K562 (cell line): ENCODE results near the gene DSE. TPM values are rescaled to one million over a fixed set of nuclear protein-coding genes. Genes with fewer than 3 reads are reported as not detected.

Source experiments
- ATAC-seq: fragments of 200-7000 bp; cut with Tn5 transposase; 3 replicates; pipeline ENCODE4 v1.9.1; 2020; ENCODE audit warnings: moderate library complexity
- BruUV-seq: library from RNA; stranded (reverse); fragments of 400-500 nt; replicated peaks from 2 replicates; lab custom pipeline; 2021; lab: Mats Ljungman, UMichigan
- CTCF ChIA-PET: fragments of 300-600 bp; formaldehyde crosslinking; extraction: SDS; loops from one replicate; lab custom pipeline; 2021; ENCODE audit warnings: low intra/inter-chr PET ratio; lab: Yijun Ruan, JAX
- POLR2A ChIA-PET: fragments of 300-600, 350-650 bp; sonication (Branson Sonifier 250); formaldehyde crosslinking; extraction: SDS; loops from one replicate; lab custom pipeline; 2021; ENCODE audit warnings: antibody characterized with exemption, inconsistent platforms; lab: Yijun Ruan, JAX
- DNase-seq, 4 experiments: peaks; one replicate each; pipeline versions ENCODE4 v3.0.0 to v3.0.0-alpha.2; 2011 to 2018; ENCODE audit warnings: low spot score in 3 of 4, mixed read lengths in 3 of 4; ENCODE audit errors: extremely low read depth in 1 of 4
- FAIRE-seq: peaks from 2 replicates; lab custom pipeline; 2011; peaks lifted over from hg19 to GRCh38; lab: Jason Lieb, UNC
- H2AFZ ChIP-seq: 2 replicates; pipeline ENCODE4 v1.6.0; 2011; ENCODE audit warnings: low read depth, low read length, control low read depth, inconsistent platforms
- H3K27ac ChIP-seq: fragments of 200-600 bp; 3 replicates; pipeline ENCODE4 v1.8.0; 2011; ENCODE audit warnings: low read depth, mild to moderate bottlenecking, control low read depth, inconsistent platforms, low read length, moderate library complexity, mixed read lengths; ENCODE audit errors: extremely low read depth
- H3K27me3 ChIP-seq, 2 experiments: fragments of 300-600 bp in 1 of 2; 2 replicates in 1 of 2; 3 replicates in 1 of 2; pipeline versions ENCODE4 v1.6.0 to v1.8.0; 2011; ENCODE audit warnings: inconsistent platforms in 2 of 2, low read length in 2 of 2, mild to moderate bottlenecking in 1 of 2, mixed read lengths in 1 of 2, moderate library complexity in 1 of 2; ENCODE audit not compliant: control insufficient read depth in 2 of 2, insufficient read depth in 2 of 2
- H3K36me3 ChIP-seq: fragments of 300-600 bp; 3 replicates; pipeline ENCODE4 v1.8.0; 2011; ENCODE audit warnings: mild to moderate bottlenecking, low read length, inconsistent platforms; ENCODE audit not compliant: control insufficient read depth, insufficient read depth
- H3K4me1 ChIP-seq, 2 experiments: fragments of 200-600 bp in 1 of 2; replicated peaks in 1 of 2; 2 replicates in 1 of 2; 3 replicates in 1 of 2; pipeline versions ENCODE4 v1.5.1 to v1.8.0; 2011; ENCODE audit warnings: inconsistent platforms in 2 of 2, low read length in 2 of 2, mild to moderate bottlenecking in 1 of 2, mixed read lengths in 1 of 2, moderate library complexity in 1 of 2; ENCODE audit not compliant: control insufficient read depth in 2 of 2, insufficient read depth in 2 of 2
- H3K4me2 ChIP-seq: 2 replicates; pipeline ENCODE4 v1.6.1; 2011; ENCODE audit warnings: low read length, control low read depth, inconsistent platforms, mixed read lengths; ENCODE audit not compliant: insufficient read depth
- H3K4me3 ChIP-seq: fragments of 200-600 bp; sonication (generic), shearing (Covaris generic); 2 replicates; pipeline ENCODE4 v1.5.1; 2016; ENCODE audit warnings: control low read depth, inconsistent platforms
- H3K79me2 ChIP-seq: fragments of 200-600 bp; 3 replicates; pipeline ENCODE4 v1.8.0; 2011; ENCODE audit warnings: low read length, inconsistent platforms; ENCODE audit not compliant: control insufficient read depth, insufficient read depth
- H3K9ac ChIP-seq, 2 experiments: 2 replicates each; pipeline versions ENCODE4 v1.6.0 to v1.6.1; 2011; ENCODE audit warnings: low read depth in 2 of 2, low read length in 2 of 2, control low read depth in 1 of 2, inconsistent platforms in 1 of 2, mild to moderate bottlenecking in 1 of 2, mixed read lengths in 1 of 2; ENCODE audit not compliant: insufficient read depth in 1 of 2
- H3K9me1 ChIP-seq: one replicate; pipeline ENCODE4 v1.6.0; 2011; ENCODE audit warnings: inconsistent platforms, mild to moderate bottlenecking, low read length, moderate library complexity; ENCODE audit not compliant: control insufficient read depth, insufficient read depth
- H3K9me3 ChIP-seq: replicated peaks from 2 replicates; pipeline ENCODE4 v1.5.1; 2011; ENCODE audit warnings: low read depth, low read length, inconsistent platforms; ENCODE audit not compliant: control insufficient read depth, insufficient read depth
- H4K20me1 ChIP-seq: replicated peaks from 2 replicates; pipeline ENCODE4 v1.6.1; 2011; ENCODE audit warnings: low read length, inconsistent platforms, mixed read lengths; ENCODE audit not compliant: control insufficient read depth, insufficient read depth
- CBFA2T3 ChIP-seq: fragments of 450-650 bp; IDR thresholded peaks from 2 replicates; pipeline ENCODE4 v1.6.1; 2017
- MEF2A ChIP-seq: IDR thresholded peaks from 2 replicates; pipeline ENCODE4 v1.6.1; 2011; ENCODE audit warnings: low read depth, mild to moderate bottlenecking, low read length, moderate library complexity; ENCODE audit not compliant: control insufficient read depth
- NBN ChIP-seq: fragments of 450-650 bp; IDR thresholded peaks from 2 replicates; pipeline ENCODE4 v1.6.1; 2016; ENCODE audit warnings: low read depth, mild to moderate bottlenecking
- RHOXF2B ChIP-seq: fragments of 250-450 bp; sonication (Bioruptor Pico); conservative IDR thresholded peaks from 2 replicates; pipeline ENCODE4 v1.5.1; 2021
- SMAD1 ChIP-seq: fragments of 150-350 bp; IDR thresholded peaks from 2 replicates; pipeline ENCODE4 v1.6.1; 2014; ENCODE audit warnings: low read length, low read depth; ENCODE audit not compliant: partially characterized antibody
- SOX6 ChIP-seq: fragments of 450-650 bp; IDR thresholded peaks from 2 replicates; pipeline ENCODE4 v1.6.1; 2014; ENCODE audit warnings: mild to moderate bottlenecking
- SRSF9 ChIP-seq: fragments of 200-400 bp; formaldehyde crosslinking; IDR thresholded peaks from 2 replicates; pipeline ENCODE4 v1.6.1; 2017; ENCODE audit warnings: low read depth, low read length, borderline replicate concordance
- TEAD2 ChIP-seq: fragments of 450-650 bp; IDR thresholded peaks from 2 replicates; pipeline ENCODE4 v1.6.1; 2016; ENCODE audit warnings: missing genetic modification characterization, control low read depth, missing compliant biosample characterization
- ZC3H11A ChIP-seq: IDR thresholded peaks from 2 replicates; pipeline ENCODE4 v1.6.1; 2012; ENCODE audit warnings: low read depth, low read length, improper control_type of control experiment
- WGBS: fragments of 100-300 bp; shearing (Covaris generic); methylation state at CpG from one replicate; pipeline ENCODE4 v1.1.6; 2016; ENCODE audit warnings: low coverage, mixed read lengths; ENCODE audit not compliant: insufficient coverage; ENCODE audit errors: missing lambda C conversion rate; 5-methylcytosine and 5-hydroxymethylcytosine counted together
- in situ Hi-C: fragments of 300-500 bp; cut with MboI; formaldehyde crosslinking; loops from 4 replicates; pipeline ENCODE4 v1.15.0; 2018; ENCODE audit warnings: inconsistent platforms, mixed read lengths
- intact Hi-C: fragments of 100-400 bp; cut with micrococcal nuclease; formaldehyde crosslinking; loops from 2 replicates; pipeline ENCODE4 v1.14.2; 2022
- polyA plus RNA-seq, 8 experiments: library from polyadenylated mRNA; depleted of rRNA in 4 of 8; stranded (reverse) in 5 of 8; unstranded in 3 of 8; fragments of >200 nt; fragmentation: Nextera tagmentation in 2 of 8; fragmentation: Illumina TruSeq in 1 of 8; extraction: Ambion mirVana in 2 of 8; extraction: Trizol in 1 of 8; gene quantifications; 2 replicates each; pipeline versions ENCODE4 v1.2.1 to v1.2.3, GENCODE V29; 2011 to 2014; ENCODE audit warnings: inconsistent platforms in 1 of 8, missing spikeins in 1 of 8
- total RNA-seq, 7 experiments: library from RNA; depleted of rRNA in 6 of 7; stranded (reverse); fragments of >200 nt in 6 of 7; fragmentation: Illumina TruSeq in 2 of 7; extraction: Trizol in 2 of 7; gene quantifications; 2 replicates each; pipeline versions ENCODE4 v1.2.1 to v1.2.3, GENCODE V29; 2011 to 2021; ENCODE audit warnings: low replicate concordance in 1 of 7
- TF ChIP-seq, protein P1 (sequence below), 2 experiments: fragments of 200-800 bp in 1 of 2; sonication (Bioruptor generic) in 1 of 2; sonication (generic) in 1 of 2; formaldehyde crosslinking in 1 of 2; IDR thresholded peaks in 1 of 2; conservative IDR thresholded peaks in 1 of 2; 2 replicates each; pipeline versions ENCODE4 v1.5.0 to v1.6.1; 2016 to 2020; ENCODE audit warnings: missing compliant biosample characterization in 1 of 2, missing genetic modification characterization in 1 of 2, missing genetic modification reagents in 1 of 2
- TF ChIP-seq, protein P2 (sequence below), 2 experiments: fragments of 450-650 bp in 1 of 2; sonication (generic) in 1 of 2; formaldehyde crosslinking in 1 of 2; IDR thresholded peaks; 2 replicates each; pipeline versions ENCODE4 v1.7.1 to v1.9.0; 2016 to 2022; ENCODE audit warnings: inconsistent platforms in 1 of 2, mild to moderate bottlenecking in 1 of 2, missing genetic modification reagents in 1 of 2

DSE gene
- total and polyA plus RNA-seq, 9 of the 15 experiments (the other 6 are each of a cell fraction or from before 2014, with no cell fraction given) = 0.49 to 1.7 (median 0.79) TPM

DNA sequence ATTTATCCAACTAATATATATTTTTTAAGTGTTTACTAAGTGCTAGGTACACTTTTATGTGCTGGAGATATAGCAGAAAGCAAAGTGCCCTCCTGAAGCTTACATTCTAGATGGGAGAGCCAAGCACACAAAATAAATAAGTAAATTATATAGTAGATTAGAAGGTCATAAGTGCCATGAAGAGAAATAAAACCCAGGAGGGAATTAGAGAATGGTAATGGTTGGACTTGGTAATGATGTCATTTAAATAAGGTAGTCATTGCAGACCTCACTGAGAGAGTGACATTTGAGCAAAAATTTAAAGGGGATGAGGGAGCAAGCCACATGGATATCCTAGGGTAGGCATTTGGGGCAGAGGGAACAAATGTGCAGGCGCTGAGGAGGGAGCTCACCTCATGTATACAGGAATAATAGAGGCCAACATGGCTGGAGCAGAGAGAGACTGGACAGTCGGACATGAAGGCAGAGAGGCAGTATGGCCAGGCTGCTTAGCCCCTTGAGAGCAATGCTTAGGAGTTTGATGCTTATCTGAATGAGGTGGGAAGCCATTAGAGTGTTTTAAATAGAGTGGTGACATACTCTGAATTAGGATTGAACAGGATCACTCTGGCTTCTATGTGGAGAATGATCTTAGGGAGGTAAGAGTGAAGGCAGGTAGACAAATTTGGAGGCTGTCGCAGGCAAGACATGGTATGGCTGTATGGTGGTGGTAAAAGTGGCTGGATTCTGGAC, 14.1 kb downstream of the DSE start:
- Histone ChIP-seq H4K20me1 (no peaks in the 10 kb centered on the region), H3K79me2 (no peaks in the 10 kb centered on the region), H3K9ac (no peak overlapping the region), H3K27ac (no peak overlapping the region), H3K4me3 (no peak overlapping the region), H3K36me3 (no peaks in the 10 kb centered on the region), H2AFZ (no peak overlapping the region), H3K4me2 (no peak overlapping the region), H3K4me1 (no peaks in the 10 kb centered on the region; a peak in 1 of 5 replicates), H3K9me1 (no peaks in the 10 kb centered on the region), H3K9me3 (no peaks in the 10 kb centered on the region), H3K27me3 (peaks cover 0 to 4% of the 10 kb centered on the region in 2 experiments; a peak in 1 of 5 replicates)
- ChIA-PET POLR2A (no interaction called here), CTCF (no interaction called here)
- intact Hi-C loops = no loop called here
- ATAC-seq = no peak
- BruUV-seq = no TSS peak
- FAIRE-seq = no peak
- no peak for DNase-seq
- 0% methylated on average over 3 of the region's 3 CpGs for WGBS
- in situ Hi-C loops = no loop called here
- TF ChIP-seq, protein P1, sequence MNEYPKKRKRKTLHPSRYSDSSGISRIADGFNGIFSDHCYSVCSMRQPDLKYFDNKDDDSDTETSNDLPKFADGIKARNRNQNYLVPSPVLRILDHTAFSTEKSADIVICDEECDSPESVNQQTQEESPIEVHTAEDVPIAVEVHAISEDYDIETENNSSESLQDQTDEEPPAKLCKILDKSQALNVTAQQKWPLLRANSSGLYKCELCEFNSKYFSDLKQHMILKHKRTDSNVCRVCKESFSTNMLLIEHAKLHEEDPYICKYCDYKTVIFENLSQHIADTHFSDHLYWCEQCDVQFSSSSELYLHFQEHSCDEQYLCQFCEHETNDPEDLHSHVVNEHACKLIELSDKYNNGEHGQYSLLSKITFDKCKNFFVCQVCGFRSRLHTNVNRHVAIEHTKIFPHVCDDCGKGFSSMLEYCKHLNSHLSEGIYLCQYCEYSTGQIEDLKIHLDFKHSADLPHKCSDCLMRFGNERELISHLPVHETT (CRISPR knock-in tag; conservative IDR thresholded peaks at IDR 0.05 in 1 of 2, IDR thresholded peaks at IDR 0.05 in 1 of 2) = no peak
- TF ChIP-seq TEAD2 (tag) (no peak), RHOXF2B (CRISPR knock-in tag) (no peak), SOX6 (no peak), ZC3H11A (no peak), NBN (no peak), SRSF9 (no peak), CBFA2T3 (no peak), MEF2A (no peak), SMAD1 (no peak)
- TF ChIP-seq, protein P2, sequence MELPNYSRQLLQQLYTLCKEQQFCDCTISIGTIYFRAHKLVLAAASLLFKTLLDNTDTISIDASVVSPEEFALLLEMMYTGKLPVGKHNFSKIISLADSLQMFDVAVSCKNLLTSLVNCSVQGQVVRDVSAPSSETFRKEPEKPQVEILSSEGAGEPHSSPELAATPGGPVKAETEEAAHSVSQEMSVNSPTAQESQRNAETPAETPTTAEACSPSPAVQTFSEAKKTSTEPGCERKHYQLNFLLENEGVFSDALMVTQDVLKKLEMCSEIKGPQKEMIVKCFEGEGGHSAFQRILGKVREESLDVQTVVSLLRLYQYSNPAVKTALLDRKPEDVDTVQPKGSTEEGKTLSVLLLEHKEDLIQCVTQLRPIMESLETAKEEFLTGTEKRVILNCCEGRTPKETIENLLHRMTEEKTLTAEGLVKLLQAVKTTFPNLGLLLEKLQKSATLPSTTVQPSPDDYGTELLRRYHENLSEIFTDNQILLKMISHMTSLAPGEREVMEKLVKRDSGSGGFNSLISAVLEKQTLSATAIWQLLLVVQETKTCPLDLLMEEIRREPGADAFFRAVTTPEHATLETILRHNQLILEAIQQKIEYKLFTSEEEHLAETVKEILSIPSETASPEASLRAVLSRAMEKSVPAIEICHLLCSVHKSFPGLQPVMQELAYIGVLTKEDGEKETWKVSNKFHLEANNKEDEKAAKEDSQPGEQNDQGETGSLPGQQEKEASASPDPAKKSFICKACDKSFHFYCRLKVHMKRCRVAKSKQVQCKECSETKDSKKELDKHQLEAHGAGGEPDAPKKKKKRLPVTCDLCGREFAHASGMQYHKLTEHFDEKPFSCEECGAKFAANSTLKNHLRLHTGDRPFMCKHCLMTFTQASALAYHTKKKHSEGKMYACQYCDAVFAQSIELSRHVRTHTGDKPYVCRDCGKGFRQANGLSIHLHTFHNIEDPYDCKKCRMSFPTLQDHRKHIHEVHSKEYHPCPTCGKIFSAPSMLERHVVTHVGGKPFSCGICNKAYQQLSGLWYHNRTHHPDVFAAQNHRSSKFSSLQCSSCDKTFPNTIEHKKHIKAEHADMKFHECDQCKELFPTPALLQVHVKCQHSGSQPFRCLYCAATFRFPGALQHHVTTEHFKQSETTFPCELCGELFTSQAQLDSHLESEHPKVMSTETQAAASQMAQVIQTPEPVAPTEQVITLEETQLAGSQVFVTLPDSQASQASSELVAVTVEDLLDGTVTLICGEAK (IDR thresholded peaks at IDR 0.05) = no peak
- TF ChIP-seq, protein P2 (CRISPR knock-in tag; IDR thresholded peaks at IDR 0.05) = no peak
